ENCODE results near the gene SUGCT. TPM values are rescaled to one million over a fixed set of nuclear protein-coding genes. Genes with fewer than 3 reads are reported as not detected.
"Not testable (repeated sequence)": the region's sequence is repeated elsewhere in the genome, so short reads cannot be mapped to it uniquely, and the experiment has no call there.

SUGCT gene
- total RNA-seq, 1 experiment from 2014 or later, result 1.5 TPM

DNA sequence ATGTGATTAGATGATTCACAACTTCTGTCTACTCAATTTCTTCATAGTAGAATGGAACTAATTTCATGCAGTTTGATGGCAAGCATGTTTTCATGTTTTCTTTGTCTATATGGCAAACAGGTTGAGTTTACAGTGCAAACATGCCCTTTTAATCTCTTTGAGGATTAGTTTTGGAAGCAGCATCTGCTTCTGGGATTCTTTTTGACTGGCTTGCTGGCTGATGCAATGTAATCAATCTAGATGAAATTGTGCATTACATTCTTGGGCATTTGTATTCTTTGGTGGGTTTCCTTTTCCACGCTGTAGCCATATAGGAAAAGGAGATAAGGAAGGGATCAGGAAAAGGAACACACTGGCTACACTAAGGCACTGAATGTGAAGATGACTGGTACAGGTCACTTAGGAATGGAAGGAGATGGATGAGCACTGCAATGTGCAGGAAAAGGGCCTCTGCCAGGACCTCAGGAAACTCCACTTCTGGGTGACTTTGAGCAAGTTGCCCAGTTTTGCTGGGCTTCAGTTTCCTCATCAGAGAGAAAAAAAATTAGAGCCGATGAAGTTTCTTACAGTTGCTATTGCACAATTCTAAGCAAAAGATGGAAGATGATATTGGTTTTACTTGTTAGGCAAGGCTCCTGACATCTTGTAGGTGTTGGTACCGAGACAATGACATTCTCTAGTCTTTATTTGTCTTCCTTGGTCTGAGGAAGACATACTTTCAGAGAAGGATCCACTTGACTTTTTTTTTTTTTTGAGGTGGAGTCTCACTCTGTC, 269.1 kb downstream of the SUGCT start:
- POLR2A ChIA-PET (ENCODE audit: low non-redundant PET), result no interaction called here
- H3K27ac ChIP-seq (ENCODE audit: low read depth, low read length, poor library complexity, severe bottlenecking), result no peak overlapping the region
- H3K27me3 ChIP-seq (replicated peaks; ENCODE audit: insufficient read depth, low read depth, low read length, poor library complexity), result no peaks in the 10 kb centered on the region
- H3K9me3 ChIP-seq (ENCODE audit: low read depth, low read length, poor library complexity, severe bottlenecking), result no peaks in the 10 kb centered on the region
- CTCF ChIA-PET, result no interaction called here
- peak; percentile 4 for DNase-seq (ENCODE audit: low spot score)
- intact Hi-C loops (cut with micrococcal nuclease; ENCODE audit: unreplicated experiment), result no loop called here
- BruUV-seq (replicated peaks), result no TSS peak
- H3K36me3 ChIP-seq (ENCODE audit: insufficient read depth, low read length, poor library complexity, severe bottlenecking), result no peaks in the 10 kb centered on the region
- no peak overlapping the region for H3K4me3 ChIP-seq (ENCODE audit: low read depth, low read length, poor library complexity, severe bottlenecking)
- no peaks in the 10 kb centered on the region for H3K4me1 ChIP-seq (ENCODE audit: insufficient read depth, low read length, poor library complexity, severe bottlenecking)
- TF ChIP-seq, protein P1, sequence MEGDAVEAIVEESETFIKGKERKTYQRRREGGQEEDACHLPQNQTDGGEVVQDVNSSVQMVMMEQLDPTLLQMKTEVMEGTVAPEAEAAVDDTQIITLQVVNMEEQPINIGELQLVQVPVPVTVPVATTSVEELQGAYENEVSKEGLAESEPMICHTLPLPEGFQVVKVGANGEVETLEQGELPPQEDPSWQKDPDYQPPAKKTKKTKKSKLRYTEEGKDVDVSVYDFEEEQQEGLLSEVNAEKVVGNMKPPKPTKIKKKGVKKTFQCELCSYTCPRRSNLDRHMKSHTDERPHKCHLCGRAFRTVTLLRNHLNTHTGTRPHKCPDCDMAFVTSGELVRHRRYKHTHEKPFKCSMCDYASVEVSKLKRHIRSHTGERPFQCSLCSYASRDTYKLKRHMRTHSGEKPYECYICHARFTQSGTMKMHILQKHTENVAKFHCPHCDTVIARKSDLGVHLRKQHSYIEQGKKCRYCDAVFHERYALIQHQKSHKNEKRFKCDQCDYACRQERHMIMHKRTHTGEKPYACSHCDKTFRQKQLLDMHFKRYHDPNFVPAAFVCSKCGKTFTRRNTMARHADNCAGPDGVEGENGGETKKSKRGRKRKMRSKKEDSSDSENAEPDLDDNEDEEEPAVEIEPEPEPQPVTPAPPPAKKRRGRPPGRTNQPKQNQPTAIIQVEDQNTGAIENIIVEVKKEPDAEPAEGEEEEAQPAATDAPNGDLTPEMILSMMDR (conservative IDR thresholded peaks at IDR 0.05; ENCODE audit: low read depth, low read length), result no peak
- TF ChIP-seq EZH2 (IDR thresholded peaks at IDR 0.05; ENCODE audit: borderline replicate concordance, low read depth, low read length, poor library complexity, severe bottlenecking), result no peak

DNA sequence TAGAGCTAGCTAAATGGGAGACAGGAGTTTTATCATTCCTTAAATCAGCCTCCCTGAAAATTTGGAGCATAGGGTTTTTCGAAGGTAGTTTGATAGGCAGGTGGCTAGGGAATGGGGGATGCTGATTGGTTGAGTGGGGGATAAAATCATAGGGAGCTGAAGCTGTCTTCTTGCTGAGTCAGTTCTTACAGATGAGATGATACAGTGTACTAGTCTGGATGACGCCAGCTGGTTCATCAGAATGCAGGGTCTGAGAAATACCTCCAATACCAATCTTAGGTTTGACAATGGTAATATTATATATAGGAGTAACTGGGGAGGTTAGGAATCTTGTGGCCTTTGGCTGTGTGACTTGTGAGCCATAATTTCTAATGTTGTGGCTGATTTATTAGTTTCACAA, 271.2 kb downstream of the SUGCT start:
- TF ChIP-seq, protein P1 (conservative IDR thresholded peaks at IDR 0.05; ENCODE audit: low read depth, low read length), result no peak
- TF ChIP-seq EZH2 (IDR thresholded peaks at IDR 0.05; ENCODE audit: borderline replicate concordance, low read depth, low read length, poor library complexity, severe bottlenecking), result no peak
- BruUV-seq (replicated peaks), result no TSS peak
- H3K4me1 ChIP-seq (ENCODE audit: insufficient read depth, low read length, poor library complexity, severe bottlenecking), result no peaks in the 10 kb centered on the region
- intact Hi-C loops (cut with micrococcal nuclease; ENCODE audit: unreplicated experiment), result no loop called here
- H3K9me3 ChIP-seq (ENCODE audit: low read depth, low read length, poor library complexity, severe bottlenecking), result no peaks in the 10 kb centered on the region
- no peak overlapping the region for H3K4me3 ChIP-seq (ENCODE audit: low read depth, low read length, poor library complexity, severe bottlenecking)
- DNase-seq (ENCODE audit: low spot score), result no peak
- POLR2A ChIA-PET (ENCODE audit: low non-redundant PET), result no interaction called here
- no peak overlapping the region for H3K27ac ChIP-seq (ENCODE audit: low read depth, low read length, poor library complexity, severe bottlenecking)
- H3K36me3 ChIP-seq (ENCODE audit: insufficient read depth, low read length, poor library complexity, severe bottlenecking), result no peaks in the 10 kb centered on the region
- CTCF ChIA-PET, result interaction anchor here (0.6 kb wide), 1 partner anchor 152 kb away, joined by 3 read pairs; no protein-coding TSS in a partner anchor
- no peaks in the 10 kb centered on the region for H3K27me3 ChIP-seq (replicated peaks; ENCODE audit: insufficient read depth, low read depth, low read length, poor library complexity)

GRCh38 chr7:40412323-40412722, 277.5 kb downstream of the SUGCT start:
- Histone ChIP-seq H3K4me1 (ENCODE audit: insufficient read depth, low read length, poor library complexity, severe bottlenecking) (no peaks in the 10 kb centered on the region), H3K9me3 (ENCODE audit: low read depth, low read length, poor library complexity, severe bottlenecking) (no peaks in the 10 kb centered on the region), H3K4me3 (ENCODE audit: low read depth, low read length, poor library complexity, severe bottlenecking) (no peak overlapping the region), H3K36me3 (ENCODE audit: insufficient read depth, low read length, poor library complexity, severe bottlenecking) (no peaks in the 10 kb centered on the region), H3K27me3 (replicated peaks; ENCODE audit: insufficient read depth, low read depth, low read length, poor library complexity) (no peaks in the 10 kb centered on the region), H3K27ac (ENCODE audit: low read depth, low read length, poor library complexity, severe bottlenecking) (no peak overlapping the region)
- intact Hi-C loops (cut with micrococcal nuclease; ENCODE audit: unreplicated experiment), result no loop called here
- POLR2A ChIA-PET (ENCODE audit: low non-redundant PET), result no interaction called here
- DNase-seq (ENCODE audit: low spot score), result no peak
- TF ChIP-seq EZH2 (IDR thresholded peaks at IDR 0.05; ENCODE audit: borderline replicate concordance, low read depth, low read length, poor library complexity, severe bottlenecking), result no peak
- TF ChIP-seq, protein P1 (conservative IDR thresholded peaks at IDR 0.05; ENCODE audit: low read depth, low read length), result no peak
- CTCF ChIA-PET, result no interaction called here
- BruUV-seq (replicated peaks), result no TSS peak

- H3K9me3 ChIP-seq (ENCODE audit: low read depth, low read length, poor library complexity, severe bottlenecking); H3K27ac ChIP-seq (ENCODE audit: low read depth, low read length, poor library complexity, severe bottlenecking); DNase-seq (ENCODE audit: low spot score); BruUV-seq (replicated peaks); H3K27me3 ChIP-seq (replicated peaks; ENCODE audit: insufficient read depth, low read depth, low read length, poor library complexity); POLR2A ChIA-PET (ENCODE audit: low non-redundant PET); CTCF ChIA-PET; H3K36me3 ChIP-seq (ENCODE audit: insufficient read depth, low read length, poor library complexity, severe bottlenecking); intact Hi-C loops (cut with micrococcal nuclease; ENCODE audit: unreplicated experiment); H3K4me3 ChIP-seq (ENCODE audit: low read depth, low read length, poor library complexity, severe bottlenecking); H3K4me1 ChIP-seq (ENCODE audit: insufficient read depth, low read length, poor library complexity, severe bottlenecking): not testable (repeated sequence)
Measured at GRCh38 chr7:40414704-40415103, 279.9 kb downstream of the SUGCT start.

Measured in A673 (cell line).